Erythroblast (primary cell): ENCODE results near the gene SLC36A2.

Source experiments
- GATA1 ChIP-seq: IDR thresholded peaks from 2 replicates; pipeline ENCODE4 v1.6.1; 2011; ENCODE audit warnings: low read depth, mild to moderate bottlenecking, control low read depth, low read length, moderate library complexity
- POLR2A ChIP-seq: IDR thresholded peaks from 2 replicates; pipeline ENCODE4 v1.6.1; 2011; ENCODE audit warnings: mild to moderate bottlenecking, low read length

DNA sequence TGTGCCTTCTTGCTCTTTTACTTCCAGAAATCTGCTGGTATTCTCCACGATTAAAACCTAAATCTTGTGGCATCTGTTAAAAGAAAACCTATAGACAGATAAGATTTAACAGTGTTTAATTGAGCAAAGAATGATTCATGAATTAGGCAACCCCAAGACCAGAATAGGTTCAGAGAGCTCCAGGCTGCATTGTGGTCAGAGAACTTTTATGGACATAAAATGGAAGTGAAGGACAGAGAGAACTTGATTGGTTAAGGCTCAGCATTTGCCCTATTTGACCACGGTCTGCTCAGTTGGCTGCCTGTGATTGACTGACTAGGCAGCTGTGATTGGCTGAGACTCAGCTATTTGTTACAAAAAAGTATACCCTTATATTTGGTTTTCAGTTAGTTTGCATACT lies 10.4 kb upstream of the SLC36A2 start:
- TF ChIP-seq POLR2A (no peak), GATA1 (no peak)
